Pancreas (tissue), 10 donors: ENCODE results near the gene CTNNAL1. TPM values are rescaled to one million over a fixed set of nuclear protein-coding genes. Genes with fewer than 3 reads are reported as not detected.

Experiments used
- ATAC-seq, 4 donors: fragments of 200-7000 bp; cut with Tn5 transposase; one replicate each; pipeline versions ENCODE4 v1.8.0 to v1.9.1; 2020; ENCODE audit warnings: mild to moderate bottlenecking in 4 of 4, moderate library complexity in 4 of 4
- DNase-seq, 6 donors: peaks; one replicate each; pipeline ENCODE4 v3.0.0-alpha.2; 2020
- FAIRE-seq: peaks from 2 replicates; lab custom pipeline; 2012; peaks lifted over from hg19 to GRCh38; lab: Jason Lieb, UNC
- H3K27ac ChIP-seq, 4 donors: fragments of 200-600 bp; sonication (generic); 1 replicate in 3 of 4; 2 replicates in 1 of 4; pipeline versions ENCODE4 v1.5.0 to v1.8.0; 2020
- H3K27me3 ChIP-seq, 4 donors: fragments of 200-600 bp; one replicate each; pipeline ENCODE4 v1.8.0; 2021
- H3K36me3 ChIP-seq, 3 donors: fragments of 200-600 bp; sonication (generic) in 1 of 3; one replicate each; pipeline versions ENCODE4 v1.5.0 to v1.8.0; 2020 to 2021
- H3K4me1 ChIP-seq, 3 donors: fragments of 200-600 bp; one replicate each; pipeline ENCODE4 v1.8.0; 2021
- H3K4me3 ChIP-seq, 4 donors: fragments of 200-600 bp; sonication (generic) in 2 of 4; one replicate each; pipeline versions ENCODE4 v1.5.0 to v1.8.0; 2020 to 2021
- H3K9me3 ChIP-seq, 4 donors: fragments of 200-600 bp; one replicate each; pipeline ENCODE4 v1.8.0; 2021
- CTCF ChIP-seq, 4 donors: fragments of 200-600 bp; sonication (generic) in 3 of 4; IDR thresholded peaks; one replicate each; pipeline versions ENCODE4 v1.5.0 to v1.8.0; 2021; ENCODE audit warnings: antibody characterized with exemption in 4 of 4
- WGBS, 2 donors: extraction: QIAGEN DNeasy Blood & Tissue Kit; methylation state at CpG; one replicate each; pipeline ENCODE4 v1.1.7; 2013; 5-methylcytosine and 5-hydroxymethylcytosine counted together
- intact Hi-C, 3 donors: fragments of 100-400 bp; cut with DNase I; formaldehyde crosslinking; loops; one replicate each; pipeline versions ENCODE4 v1.11.1 to v1.14.2; 2022
- polyA plus RNA-seq, 2 donors: library from polyadenylated mRNA; stranded (reverse); fragments of 200-250 nt; gene quantifications; one replicate each; pipeline ENCODE4 v1.2.3, GENCODE V29; 2013
- total RNA-seq, 6 donors: library from RNA; stranded (reverse); fragmentation: NEBNext Ultra II Directional in 4 of 6; extraction: Animal tissue kit (Norgen Biotek cat#: 25700) in 4 of 6; gene quantifications; one replicate each; pipeline versions ENCODE4 v1.2.1 to v1.2.4, GENCODE V29; 2021 to 2023
- donor health status: healthy with polysubstance abuse.
- donor health status: DM: no; HTN: no; CAD: no; lungs with moderate emphysema.
- donor health status: DM: no; HTN: no; CAD: no.
- donor health status: control.
- donor health status: control.
- donor health status: Bipolar disorder and iron deficiency.
- donor health status: DM: yes; HTN: yes; CAD: no.
- donor health status: DM: no; HTN: no; CAD: no.
- donor health status: DM: no; HTN: no; CAD: no.
- donor health status: DM: yes; HTN: yes; CAD: no.

The CTNNAL1 gene
- total and polyA plus RNA-seq, 8 donors, result 8.8 to 29.7 (median 16.6) TPM

- no peak for ATAC-seq
- no peaks in the 10 kb centered on the region for H3K27me3 ChIP-seq
- no peak overlapping the region for H3K4me3 ChIP-seq
- DNase-seq, result no peak
- H3K27ac ChIP-seq, result no peak overlapping the region
- intact Hi-C loops, result no loop called here
- FAIRE-seq, result no peak
- no peaks in the 10 kb centered on the region for H3K36me3 ChIP-seq
- no peaks in the 10 kb centered on the region for H3K4me1 ChIP-seq
- no peaks in the 10 kb centered on the region for H3K9me3 ChIP-seq
- TF ChIP-seq CTCF (IDR thresholded peaks at IDR 0.05), result no peak
These were observed 29.4 kb downstream of the CTNNAL1 start for GRCh38 chr9:108983885-108984284.

GRCh38 chr9:108980893-108981292, 32.4 kb downstream of the CTNNAL1 start:
- H3K36me3 ChIP-seq, result peaks cover 0 to 4% (median 0%) of the 10 kb centered on the region in 3 donors
- no peaks in the 10 kb centered on the region for H3K4me1 ChIP-seq
- FAIRE-seq, result no peak
- no peak for DNase-seq
- TF ChIP-seq CTCF (IDR thresholded peaks at IDR 0.05), result no peak
- no peaks in the 10 kb centered on the region for H3K9me3 ChIP-seq
- no peak overlapping the region for H3K27ac ChIP-seq
- intact Hi-C loops, result no loop called here
- no peaks in the 10 kb centered on the region for H3K27me3 ChIP-seq
- 94 to 98% methylated on average over 2 of the region's 2 CpGs for WGBS, 2 donors
- no peak overlapping the region for H3K4me3 ChIP-seq
- no peak for ATAC-seq

- H3K36me3 ChIP-seq, result peaks cover 0 to 4% (median 0%) of the 10 kb centered on the region in 3 donors
- peaks cover 6 to 7% (median 7%) of the 10 kb centered on the region in 3 donors for H3K4me1 ChIP-seq
- intact Hi-C loops, result no loop called here
- H3K27me3 ChIP-seq, result no peaks in the 10 kb centered on the region
- DNase-seq, result no peak
- no peak overlapping the region for H3K27ac ChIP-seq
- H3K4me3 ChIP-seq, result no peak overlapping the region
- TF ChIP-seq CTCF (IDR thresholded peaks at IDR 0.05), result no peak
- FAIRE-seq, result no peak
- ATAC-seq, result no peak
- WGBS, 2 donors, result 22 to 34% methylated on average over 1 of the region's 1 CpG
- H3K9me3 ChIP-seq, result no peaks in the 10 kb centered on the region
These were observed 35.1 kb downstream of the CTNNAL1 start for GRCh38 chr9:108978205-108978604.

GRCh38 chr9:108973895-108974294, 39.4 kb downstream of the CTNNAL1 start:
- no peak for TF ChIP-seq CTCF (IDR thresholded peaks at IDR 0.05)
- WGBS, 2 donors, result 8 to 9% methylated on average over 5 of the region's 5 CpGs
- FAIRE-seq (no peak), DNase-seq (no peak), ATAC-seq (peak; percentile 63 to 85 (median 72))
- H3K4me1 ChIP-seq, result peaks cover 6 to 9% (median 7%) of the 10 kb centered on the region in 3 donors
- intact Hi-C loops, result no loop called here
- no peak overlapping the region for H3K4me3 ChIP-seq
- peaks cover 0 to 4% (median 0%) of the 10 kb centered on the region in 3 donors for H3K36me3 ChIP-seq
- H3K27ac ChIP-seq, result no peak overlapping the region
- no peaks in the 10 kb centered on the region for H3K27me3 ChIP-seq
- H3K9me3 ChIP-seq, result no peaks in the 10 kb centered on the region

- intact Hi-C loops, result no loop called here
- TF ChIP-seq CTCF (IDR thresholded peaks at IDR 0.05), result no peak
- no peak overlapping the region for H3K4me3 ChIP-seq
- no peaks in the 10 kb centered on the region for H3K36me3 ChIP-seq
- no peak for ATAC-seq
- no peaks in the 10 kb centered on the region for H3K27me3 ChIP-seq
- FAIRE-seq, result no peak
- DNase-seq, result no peak
- H3K4me1 ChIP-seq, result peaks cover 6 to 9% (median 7%) of the 10 kb centered on the region in 3 donors
- 47 to 67% methylated on average over 2 of the region's 2 CpGs for WGBS, 2 donors
- H3K27ac ChIP-seq, result no peak overlapping the region
- H3K9me3 ChIP-seq, result no peaks in the 10 kb centered on the region
These were observed 40.6 kb downstream of the CTNNAL1 start for GRCh38 chr9:108972626-108973209.
